HL-60 (cell line): ENCODE measurements around the gene PIP5K1C.

Experiments used
- DNase-seq, 2 experiments: peaks; one replicate each; pipeline ENCODE4 v3.0.0-alpha.2; 2010 to 2020; ENCODE audit warnings: low read depth in 1 of 2, low spot score in 1 of 2
- H3K27ac ChIP-seq: fragments of 250-450 bp; sonication (Bioruptor Pico); replicated peaks from 2 replicates; pipeline ENCODE4 v1.5.1; 2020; ENCODE audit warnings: mild to moderate bottlenecking, moderate library complexity
- H3K27me3 ChIP-seq: fragments of 250-450 bp; sonication (Bioruptor Pico); 2 replicates; pipeline ENCODE4 v1.5.1; 2021; ENCODE audit warnings: mild to moderate bottlenecking, moderate library complexity; ENCODE audit not compliant: insufficient read depth, poor library complexity, severe bottlenecking
- H3K4me3 ChIP-seq: replicated peaks from 2 replicates; pipeline ENCODE4 v1.5.1; 2011; ENCODE audit warnings: mild to moderate bottlenecking, control low read depth, low read length; ENCODE audit not compliant: insufficient read depth
- GABPA ChIP-seq: IDR thresholded peaks from 2 replicates; pipeline ENCODE4 v1.6.1; 2012; ENCODE audit warnings: low read depth
- POLR2AphosphoS5 ChIP-seq: IDR thresholded peaks from 2 replicates; pipeline ENCODE4 v1.6.1; 2012; ENCODE audit warnings: low read depth
- SPI1 ChIP-seq: IDR thresholded peaks from 2 replicates; pipeline ENCODE4 v1.6.1; 2012; ENCODE audit warnings: low read depth, mild to moderate bottlenecking, borderline replicate concordance
- TF ChIP-seq, protein P1 (sequence below): IDR thresholded peaks from 2 replicates; pipeline ENCODE4 v1.6.1; 2012; ENCODE audit warnings: low read depth; ENCODE audit not compliant: insufficient replicate concordance
- TF ChIP-seq, protein P2 (sequence below): IDR thresholded peaks from one replicate; pipeline ENCODE4 v1.5.1; 2011; ENCODE audit warnings: low read length, control low read depth, inconsistent platforms; ENCODE audit not compliant: insufficient read depth

The PIP5K1C gene

DNA sequence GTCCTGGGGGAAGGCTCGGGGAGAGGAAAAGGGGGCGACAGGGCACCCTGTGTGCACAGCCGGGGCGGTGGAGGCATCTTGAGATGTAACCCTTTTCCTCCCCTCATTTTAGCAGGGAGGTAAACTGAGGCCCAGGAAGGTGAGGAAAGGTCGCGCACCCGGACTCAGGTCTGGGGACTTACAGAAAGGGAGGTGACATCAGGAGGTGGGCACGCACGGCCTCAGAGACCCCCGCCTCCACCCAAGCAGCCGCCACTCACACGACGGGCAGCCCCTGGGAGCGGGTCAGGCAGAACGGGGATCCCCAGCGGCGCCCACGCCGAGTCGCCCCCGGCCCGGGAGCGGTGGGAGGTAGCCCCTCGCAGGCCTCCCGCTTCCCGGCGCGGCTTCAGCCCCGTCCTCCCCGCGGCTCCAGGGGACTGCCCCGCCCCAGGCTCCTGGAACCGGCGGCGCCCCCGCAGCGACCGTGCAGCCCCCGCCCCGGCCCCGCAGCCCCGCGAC is 477 bp downstream of the PIP5K1C start:
- Histone ChIP-seq H3K27me3 (no peaks in the 10 kb centered on the region), H3K27ac (peak overlapping the region; percentile 50), H3K4me3 (peak overlapping the region; percentile 88)
- DNase-seq = no peak
- TF ChIP-seq GABPA (no peak), POLR2AphosphoS5 (no peak), SPI1 (no peak)
- TF ChIP-seq, protein P1, sequence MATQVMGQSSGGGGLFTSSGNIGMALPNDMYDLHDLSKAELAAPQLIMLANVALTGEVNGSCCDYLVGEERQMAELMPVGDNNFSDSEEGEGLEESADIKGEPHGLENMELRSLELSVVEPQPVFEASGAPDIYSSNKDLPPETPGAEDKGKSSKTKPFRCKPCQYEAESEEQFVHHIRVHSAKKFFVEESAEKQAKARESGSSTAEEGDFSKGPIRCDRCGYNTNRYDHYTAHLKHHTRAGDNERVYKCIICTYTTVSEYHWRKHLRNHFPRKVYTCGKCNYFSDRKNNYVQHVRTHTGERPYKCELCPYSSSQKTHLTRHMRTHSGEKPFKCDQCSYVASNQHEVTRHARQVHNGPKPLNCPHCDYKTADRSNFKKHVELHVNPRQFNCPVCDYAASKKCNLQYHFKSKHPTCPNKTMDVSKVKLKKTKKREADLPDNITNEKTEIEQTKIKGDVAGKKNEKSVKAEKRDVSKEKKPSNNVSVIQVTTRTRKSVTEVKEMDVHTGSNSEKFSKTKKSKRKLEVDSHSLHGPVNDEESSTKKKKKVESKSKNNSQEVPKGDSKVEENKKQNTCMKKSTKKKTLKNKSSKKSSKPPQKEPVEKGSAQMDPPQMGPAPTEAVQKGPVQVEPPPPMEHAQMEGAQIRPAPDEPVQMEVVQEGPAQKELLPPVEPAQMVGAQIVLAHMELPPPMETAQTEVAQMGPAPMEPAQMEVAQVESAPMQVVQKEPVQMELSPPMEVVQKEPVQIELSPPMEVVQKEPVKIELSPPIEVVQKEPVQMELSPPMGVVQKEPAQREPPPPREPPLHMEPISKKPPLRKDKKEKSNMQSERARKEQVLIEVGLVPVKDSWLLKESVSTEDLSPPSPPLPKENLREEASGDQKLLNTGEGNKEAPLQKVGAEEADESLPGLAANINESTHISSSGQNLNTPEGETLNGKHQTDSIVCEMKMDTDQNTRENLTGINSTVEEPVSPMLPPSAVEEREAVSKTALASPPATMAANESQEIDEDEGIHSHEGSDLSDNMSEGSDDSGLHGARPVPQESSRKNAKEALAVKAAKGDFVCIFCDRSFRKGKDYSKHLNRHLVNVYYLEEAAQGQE = no peak
- TF ChIP-seq, protein P2, sequence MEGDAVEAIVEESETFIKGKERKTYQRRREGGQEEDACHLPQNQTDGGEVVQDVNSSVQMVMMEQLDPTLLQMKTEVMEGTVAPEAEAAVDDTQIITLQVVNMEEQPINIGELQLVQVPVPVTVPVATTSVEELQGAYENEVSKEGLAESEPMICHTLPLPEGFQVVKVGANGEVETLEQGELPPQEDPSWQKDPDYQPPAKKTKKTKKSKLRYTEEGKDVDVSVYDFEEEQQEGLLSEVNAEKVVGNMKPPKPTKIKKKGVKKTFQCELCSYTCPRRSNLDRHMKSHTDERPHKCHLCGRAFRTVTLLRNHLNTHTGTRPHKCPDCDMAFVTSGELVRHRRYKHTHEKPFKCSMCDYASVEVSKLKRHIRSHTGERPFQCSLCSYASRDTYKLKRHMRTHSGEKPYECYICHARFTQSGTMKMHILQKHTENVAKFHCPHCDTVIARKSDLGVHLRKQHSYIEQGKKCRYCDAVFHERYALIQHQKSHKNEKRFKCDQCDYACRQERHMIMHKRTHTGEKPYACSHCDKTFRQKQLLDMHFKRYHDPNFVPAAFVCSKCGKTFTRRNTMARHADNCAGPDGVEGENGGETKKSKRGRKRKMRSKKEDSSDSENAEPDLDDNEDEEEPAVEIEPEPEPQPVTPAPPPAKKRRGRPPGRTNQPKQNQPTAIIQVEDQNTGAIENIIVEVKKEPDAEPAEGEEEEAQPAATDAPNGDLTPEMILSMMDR = no peak

DNA sequence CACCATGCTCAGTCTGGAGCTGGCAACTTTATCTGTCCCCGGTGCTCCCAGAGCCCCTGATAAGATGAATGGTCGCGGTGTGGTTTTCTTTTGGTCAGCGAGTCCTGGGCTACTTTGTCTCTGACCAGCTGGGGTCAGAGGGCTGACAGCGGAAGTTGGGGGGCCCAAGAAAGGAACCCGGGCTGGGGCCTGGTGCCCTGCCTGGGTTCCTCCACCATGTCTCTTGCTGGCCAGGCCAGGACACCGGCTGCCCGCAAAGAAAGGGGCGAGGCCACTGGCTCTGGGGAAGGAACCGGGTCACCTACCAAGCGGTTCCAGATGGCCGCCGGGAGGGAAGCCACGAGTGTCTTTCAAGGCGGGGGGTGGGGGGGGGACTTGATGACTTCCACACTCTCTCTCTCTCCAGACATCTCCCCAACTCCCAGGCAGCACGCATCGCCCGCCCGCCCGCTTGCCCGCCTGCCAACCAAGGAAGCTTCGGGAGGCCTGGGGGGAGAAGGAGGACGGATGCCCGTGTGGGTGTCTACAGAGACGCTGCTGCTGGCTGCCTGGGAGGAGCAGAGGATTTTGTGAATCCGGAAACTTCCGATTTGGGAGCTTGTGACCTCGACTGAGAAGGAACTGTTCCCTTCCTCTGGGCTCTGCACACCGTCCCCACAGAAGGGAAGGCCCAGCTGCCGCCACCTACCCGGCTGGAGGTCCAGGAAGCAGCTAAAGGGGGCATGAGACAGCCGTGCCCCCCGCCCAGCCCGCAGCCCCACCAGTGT is 1.1 kb downstream of the PIP5K1C start:
- DNase-seq = peak; percentile 72 to 74
- Histone ChIP-seq H3K27me3 (no peaks in the 10 kb centered on the region), H3K4me3 (peak overlapping the region; percentile 88), H3K27ac (peak overlapping the region; percentile 50)
- peak; percentile 35; the same call in 1 of the 2 replicates for TF ChIP-seq GABPA
- no peak; the same call in 1 of the 2 replicates for TF ChIP-seq SPI1
- TF ChIP-seq POLR2AphosphoS5 = no peak

DNA sequence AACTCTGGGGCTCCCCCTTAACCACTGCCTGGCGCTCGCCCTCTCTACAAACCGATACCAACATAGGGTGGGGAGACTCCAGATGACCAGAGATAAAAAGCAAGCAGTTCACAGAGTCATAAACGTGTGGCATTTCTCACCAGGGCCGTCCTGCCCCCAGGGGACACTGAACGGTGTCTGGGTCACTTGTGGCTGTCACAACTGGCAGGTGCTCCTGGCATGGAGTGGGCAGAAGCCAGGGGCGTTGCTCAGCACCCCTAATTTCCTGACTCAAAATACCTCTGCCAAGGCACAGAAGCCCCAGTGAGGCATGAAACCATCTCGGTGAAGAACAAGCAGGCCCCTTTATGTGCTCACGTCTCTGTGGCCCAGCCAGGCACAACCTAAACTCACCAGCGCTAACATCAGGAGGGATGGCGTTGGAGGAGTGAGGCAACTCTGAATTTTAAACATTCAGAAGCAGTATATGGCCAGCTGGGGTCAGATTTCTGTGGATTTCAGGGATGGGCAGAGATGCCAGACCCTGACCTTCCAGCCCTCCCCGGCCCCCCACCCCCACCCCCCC is 1.8 kb downstream of the PIP5K1C start:
- Histone ChIP-seq H3K4me3 (no peak overlapping the region; the same call in 1 of the 2 replicates), H3K27me3 (no peaks in the 10 kb centered on the region), H3K27ac (no peak overlapping the region)
- no peak for DNase-seq
- TF ChIP-seq, protein P2 = no peak
- TF ChIP-seq, protein P1 = no peak
- TF ChIP-seq GABPA = no peak
- no peak for TF ChIP-seq SPI1
- TF ChIP-seq POLR2AphosphoS5 = no peak

DNA sequence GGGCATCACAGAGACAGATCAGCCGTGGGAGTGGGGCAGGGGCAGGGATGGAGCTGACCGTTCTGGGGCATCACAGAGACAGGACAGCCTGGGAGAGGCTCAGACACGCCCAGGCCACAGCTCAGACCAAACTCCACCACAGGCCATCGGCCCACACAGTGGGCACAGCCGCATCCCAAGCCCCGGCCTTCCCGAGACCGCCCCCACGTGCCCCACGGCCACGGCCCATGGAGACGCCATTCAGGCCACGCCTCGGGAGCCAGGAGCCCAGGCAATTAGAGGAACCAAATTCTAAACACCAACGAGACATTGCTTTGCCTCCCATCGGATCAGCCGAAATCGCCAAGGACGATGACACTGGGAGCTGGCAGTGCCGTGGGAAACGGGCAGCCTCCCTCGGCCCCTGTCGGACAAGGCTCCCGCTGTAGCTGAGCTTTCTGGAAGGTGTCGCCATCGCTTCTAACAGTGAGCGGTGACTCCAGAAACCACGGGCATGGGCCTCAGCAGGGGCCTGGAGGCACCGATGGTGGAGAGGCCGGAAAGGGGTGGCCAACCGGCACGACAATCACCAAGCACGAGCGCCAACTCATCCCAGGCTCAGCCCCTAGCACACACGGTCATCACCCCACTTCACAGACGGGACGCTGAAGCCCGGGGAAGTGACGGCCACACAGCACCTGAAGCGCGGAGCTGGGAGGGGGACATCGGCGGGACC is 2.4 kb downstream of the PIP5K1C start:
- TF ChIP-seq GABPA (no peak), SPI1 (no peak), POLR2AphosphoS5 (no peak)
- TF ChIP-seq, protein P2 = no peak
- TF ChIP-seq, protein P1 = no peak
- Histone ChIP-seq H3K27ac (no peak overlapping the region), H3K27me3 (no peaks in the 10 kb centered on the region), H3K4me3 (no peak overlapping the region)
- no peak for DNase-seq
